Measurements from ENCODE around the gene CAMK1D.
"Not testable (repeated sequence)": the region's sequence is repeated elsewhere in the genome, so short reads cannot be mapped to it uniquely, and the experiment has no call there.

Gene CAMK1D

DNA sequence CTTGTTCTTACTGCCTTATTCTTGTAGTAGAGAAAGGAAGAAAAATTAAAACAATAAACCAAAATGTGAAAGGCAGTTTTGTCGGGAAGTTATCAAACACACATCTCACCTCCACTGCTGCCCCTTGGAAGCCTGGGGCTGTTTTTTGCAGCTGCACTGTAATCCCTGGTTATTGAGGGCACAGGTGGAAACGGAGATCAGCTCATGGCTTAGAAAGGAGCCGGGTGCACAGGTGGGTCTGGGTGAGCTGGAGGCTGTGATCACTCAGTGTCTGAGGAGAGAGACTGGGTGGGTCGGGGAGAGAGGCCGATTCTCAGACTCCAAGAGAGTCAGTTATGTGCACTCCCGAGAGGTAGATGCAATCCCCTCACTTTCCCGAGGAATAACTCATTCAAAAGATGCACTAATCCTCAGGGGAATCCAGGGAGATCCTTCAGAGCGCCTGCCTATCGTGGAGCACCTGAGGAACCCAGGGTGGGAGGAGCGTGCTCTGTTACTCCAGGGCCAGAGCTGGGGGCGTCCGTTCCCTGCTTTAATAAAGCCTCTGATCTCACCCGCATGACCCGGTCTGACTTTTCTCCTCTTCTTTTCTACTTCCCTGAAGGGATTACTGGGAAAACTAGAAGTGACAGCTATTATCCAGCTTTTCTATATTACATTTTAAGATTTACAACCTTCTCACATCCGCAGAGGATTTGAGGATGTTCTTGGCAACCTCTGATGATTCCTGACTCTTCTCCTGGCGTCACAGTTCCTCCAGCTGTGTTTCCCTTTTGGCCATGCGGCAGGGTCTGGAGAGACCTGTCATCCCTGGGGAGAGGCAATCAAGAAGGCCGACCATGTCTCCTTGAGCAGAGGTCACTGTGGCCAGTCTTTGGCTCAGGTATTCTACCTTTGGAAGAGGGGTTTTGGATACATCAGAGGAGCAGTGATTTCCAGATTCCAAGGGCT lies 82.1 kb downstream of the CAMK1D start:
- no peak for DNase-seq

DNA sequence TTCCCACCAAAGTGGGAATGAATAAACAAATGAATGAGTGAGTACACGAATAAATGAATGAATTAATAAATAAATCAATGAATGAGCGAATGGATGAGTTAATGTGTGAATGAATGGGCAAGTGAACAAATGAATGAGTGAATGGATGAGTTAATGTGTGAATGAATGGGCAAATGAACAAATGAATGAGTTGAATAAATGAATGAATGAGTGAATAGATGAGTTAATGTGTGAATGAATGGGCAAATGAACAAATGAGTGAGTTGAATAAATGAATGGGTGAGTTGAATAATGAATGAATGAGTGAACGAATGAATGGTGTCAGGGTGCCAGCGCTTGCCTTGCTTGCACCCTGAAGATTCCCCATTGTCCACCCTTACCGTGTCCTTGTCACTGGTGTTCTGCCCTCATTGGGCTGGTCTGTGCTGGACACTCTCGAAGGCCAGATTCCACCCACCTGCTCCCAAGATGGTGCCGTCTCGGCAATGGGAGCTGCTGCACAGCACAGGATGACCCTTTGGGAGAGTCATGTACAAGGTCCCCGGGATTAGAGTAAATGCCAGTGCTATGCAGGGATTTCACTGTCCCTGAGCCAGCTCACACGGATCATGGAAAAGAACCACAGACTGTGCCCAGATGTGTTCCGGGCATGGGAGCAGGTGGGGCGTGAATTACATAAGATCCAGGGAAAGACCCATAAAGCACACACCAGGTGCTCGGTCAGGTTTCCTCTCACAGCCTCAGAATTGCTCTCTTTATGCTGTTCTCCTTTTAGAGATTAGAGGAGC lies 83.2 kb downstream of the CAMK1D start:
- DNase-seq = no peak

DNA sequence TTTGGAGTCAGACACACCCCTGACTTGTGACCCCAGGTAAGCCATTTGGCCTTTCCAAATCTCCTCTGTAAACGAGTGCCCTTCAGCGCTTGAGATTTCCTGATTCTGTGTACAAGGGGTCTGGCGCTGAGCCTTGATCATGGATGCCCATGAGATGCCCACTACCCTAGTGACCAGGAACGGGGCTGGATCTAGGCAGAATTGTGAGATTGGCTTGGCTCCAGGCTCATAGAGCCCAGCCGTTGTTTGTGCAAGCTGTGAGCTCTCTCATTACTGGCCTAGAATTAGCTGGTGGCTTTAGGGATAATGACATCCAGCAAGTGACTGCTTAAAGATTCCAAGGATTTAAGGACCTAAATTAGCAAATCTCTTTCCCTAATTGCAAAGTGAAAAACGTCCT lies 84.9 kb downstream of the CAMK1D start:
- no peak for DNase-seq

DNA sequence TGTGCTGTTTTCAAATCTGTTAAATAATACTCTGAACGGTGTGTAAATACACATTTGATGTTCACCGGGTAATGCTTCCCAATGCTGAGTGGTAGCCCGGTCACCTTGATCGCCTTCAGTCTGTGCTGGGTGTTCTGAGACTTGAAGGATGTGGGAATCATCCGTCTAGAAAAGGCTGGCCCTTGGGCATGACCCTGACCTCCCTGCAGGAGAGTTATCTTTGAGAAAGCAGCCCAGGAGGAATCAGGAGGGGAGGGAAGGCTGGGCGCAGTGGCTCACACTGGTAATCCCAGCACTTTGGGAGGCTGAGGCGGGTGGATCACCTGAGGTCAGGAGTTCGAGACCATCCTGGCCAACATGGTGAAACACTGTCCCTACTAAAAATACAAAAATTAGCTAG lies 85.3 kb downstream of the CAMK1D start:
- not testable (repeated sequence) for DNase-seq

DNA sequence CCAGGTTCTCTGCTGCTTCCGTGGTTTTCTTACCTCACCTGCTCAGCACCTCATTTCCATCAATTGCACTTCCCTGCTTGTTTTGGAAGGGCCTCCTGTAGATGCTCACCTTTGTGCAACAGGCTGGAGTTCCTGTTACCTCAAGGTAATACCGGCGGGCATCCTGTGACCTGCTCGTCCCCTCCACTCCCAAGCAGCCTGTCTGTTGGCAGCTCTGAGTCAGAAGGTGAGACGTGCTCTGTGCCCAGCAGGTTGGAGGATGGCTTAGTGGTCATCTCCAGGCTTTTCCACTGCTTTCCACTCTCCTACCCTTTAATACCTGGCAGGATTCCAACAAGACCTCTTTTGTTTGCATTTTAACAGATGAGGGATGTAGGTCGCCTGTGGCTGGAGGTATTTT lies 86.0 kb downstream of the CAMK1D start:
- no peak for DNase-seq

DNA sequence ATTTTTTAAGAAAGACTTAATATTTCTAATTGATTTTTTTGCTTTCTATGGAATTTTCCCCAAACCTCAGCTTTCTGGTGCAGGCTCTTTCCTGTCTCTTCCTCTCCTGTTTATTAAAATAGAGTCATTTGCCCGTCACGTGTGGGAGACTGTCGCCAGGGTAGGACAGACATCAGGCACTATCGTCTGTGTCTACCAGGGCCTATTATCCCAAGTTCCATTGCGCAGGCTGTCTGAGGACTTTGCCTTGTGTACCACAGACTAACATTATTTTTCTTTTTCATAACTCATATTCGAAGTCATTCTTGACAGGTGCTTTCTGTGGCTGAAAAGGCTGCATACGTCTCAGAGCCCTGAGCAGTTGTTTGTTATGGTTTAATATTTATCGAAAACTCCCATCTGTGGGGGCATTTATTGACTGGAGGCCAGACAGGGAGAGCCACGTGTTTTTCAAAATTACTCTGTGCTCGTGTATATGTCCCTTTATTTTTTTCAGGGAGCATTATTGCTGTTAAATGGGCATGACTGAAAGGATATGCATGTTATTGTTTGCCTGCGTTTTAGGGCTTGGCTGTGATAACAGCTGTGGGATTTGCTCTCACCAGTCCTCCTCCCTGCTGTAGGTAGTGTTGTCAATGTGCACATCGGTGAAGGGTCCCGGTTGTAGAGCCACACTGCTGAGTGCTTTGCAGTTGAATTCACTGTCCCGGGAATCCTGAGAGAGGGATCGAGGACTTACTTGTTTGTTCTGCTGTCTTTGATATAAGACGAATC lies 89.8 kb downstream of the CAMK1D start:
- no peak for DNase-seq

DNA sequence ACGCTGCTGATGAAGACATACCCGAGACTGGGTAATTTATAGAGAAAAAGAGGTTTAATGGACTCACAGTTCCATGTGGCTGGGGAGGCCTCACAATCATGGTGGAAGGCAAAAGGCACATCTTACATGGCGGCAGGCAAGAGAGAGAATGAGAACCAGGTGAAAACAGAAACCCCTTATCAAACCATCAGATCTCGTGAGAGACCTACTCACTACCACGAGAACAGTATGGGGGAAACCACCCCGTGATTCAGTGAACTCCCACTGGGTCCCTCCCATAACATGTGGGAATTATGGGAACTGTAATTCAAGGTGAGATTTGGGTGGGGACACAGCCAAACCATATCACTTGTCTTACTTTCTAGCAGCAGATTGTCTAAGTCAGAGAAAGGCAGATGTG lies 90.4 kb downstream of the CAMK1D start:
- DNase-seq = not testable (repeated sequence)

DNA sequence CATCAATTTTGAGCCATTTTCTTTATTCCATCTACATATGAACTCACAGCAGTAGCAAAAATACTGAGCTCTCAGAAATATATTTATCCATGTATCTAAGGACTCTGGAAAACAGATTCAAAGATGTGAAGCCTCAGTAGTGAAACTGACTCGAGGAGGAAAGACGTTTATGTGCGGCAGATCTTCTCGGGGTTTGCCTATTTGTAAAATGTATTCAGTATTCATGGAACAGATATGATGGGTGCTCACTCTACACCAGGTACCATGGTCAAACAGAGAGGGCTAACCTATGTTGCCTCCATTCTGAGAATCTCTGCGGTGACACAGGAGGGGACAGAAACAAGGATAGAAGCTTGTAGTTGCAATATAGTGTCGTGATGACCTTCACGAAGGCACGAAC lies 93.7 kb downstream of the CAMK1D start:
- no peak for DNase-seq

DNA sequence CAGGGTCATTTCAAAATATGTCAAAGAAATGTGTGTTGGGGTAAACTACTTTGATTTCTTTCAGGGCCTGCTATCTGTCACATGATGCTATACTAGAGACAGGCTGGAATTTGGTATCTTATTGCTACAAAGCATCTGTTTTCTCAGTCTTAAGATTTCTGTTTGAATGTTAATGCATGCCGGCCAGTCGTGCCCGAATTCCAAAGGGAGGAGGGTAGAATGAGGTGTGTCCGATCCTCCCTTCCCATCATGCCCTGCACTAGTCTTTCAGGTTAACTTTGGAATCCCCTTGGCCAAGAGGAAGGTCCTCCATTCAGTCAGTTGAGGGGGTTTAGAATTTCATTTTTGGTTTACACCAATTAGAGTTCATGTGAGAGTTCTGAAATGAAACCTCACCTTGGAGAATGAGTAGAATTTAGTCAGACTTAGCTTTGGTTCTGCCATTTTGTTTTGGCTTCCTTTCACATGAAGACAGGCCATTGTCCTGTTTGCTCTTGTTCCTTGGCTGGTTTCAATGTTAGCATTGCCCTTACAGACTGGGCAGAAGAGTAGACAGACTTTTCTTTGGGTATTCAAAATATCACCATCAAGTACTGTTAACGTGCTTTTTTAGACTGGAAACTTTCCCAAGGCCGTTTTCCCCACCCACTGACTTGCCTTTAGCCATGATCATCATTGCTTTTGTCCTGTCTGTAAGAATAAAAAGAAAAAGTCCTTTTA lies 95.8 kb downstream of the CAMK1D start:
- no peak for DNase-seq

DNA sequence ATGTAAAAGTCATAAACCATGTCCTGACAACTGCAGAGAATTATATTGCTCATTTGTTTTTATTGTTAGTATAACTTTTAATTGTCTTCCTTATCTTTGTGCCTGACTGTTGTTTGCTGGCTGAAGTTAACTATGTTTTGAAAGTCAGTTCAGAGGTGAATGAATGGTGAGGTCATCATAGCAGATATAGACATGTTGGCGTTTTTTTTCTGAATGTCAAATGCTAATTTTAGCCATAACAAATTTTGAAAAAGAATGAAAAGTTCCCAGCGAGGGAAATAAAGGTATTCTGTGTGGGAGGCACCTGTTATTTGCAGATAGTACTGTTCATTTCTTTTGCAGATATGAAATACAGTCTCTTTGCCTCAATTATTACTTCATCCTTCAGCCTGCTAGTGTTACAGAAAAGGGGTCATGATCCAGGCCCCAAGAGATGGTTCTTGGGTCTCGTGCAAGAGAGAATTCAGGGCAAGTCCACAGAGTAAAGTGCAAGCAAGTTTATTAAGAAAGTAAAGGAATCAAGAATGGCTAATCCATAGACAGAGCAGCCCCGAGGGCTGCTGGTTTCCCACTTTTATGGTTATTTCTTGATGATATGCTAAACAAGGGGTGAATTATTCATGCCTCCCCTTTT lies 96.5 kb downstream of the CAMK1D start:
- no peak for DNase-seq

DNA sequence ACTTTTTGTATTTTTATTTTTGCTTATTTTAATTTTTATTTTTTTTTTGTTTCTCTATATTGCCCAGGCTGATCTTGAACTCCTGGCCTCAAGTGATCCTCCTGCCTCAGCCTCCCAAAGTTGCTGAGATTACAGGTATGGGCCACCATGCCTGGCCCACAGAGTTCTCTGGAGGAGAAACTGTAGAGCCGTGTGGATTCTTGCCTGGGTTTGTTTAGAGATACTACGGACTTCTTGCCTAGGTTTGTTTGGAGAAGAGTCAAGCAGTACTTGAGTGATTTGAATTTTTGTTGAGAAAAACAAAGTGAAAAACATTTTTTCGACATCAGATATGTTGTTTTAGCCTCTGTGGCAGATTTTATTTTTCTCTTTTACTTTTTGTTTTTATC lies 99.0 kb downstream of the CAMK1D start:
- DNase-seq = no peak

DNA sequence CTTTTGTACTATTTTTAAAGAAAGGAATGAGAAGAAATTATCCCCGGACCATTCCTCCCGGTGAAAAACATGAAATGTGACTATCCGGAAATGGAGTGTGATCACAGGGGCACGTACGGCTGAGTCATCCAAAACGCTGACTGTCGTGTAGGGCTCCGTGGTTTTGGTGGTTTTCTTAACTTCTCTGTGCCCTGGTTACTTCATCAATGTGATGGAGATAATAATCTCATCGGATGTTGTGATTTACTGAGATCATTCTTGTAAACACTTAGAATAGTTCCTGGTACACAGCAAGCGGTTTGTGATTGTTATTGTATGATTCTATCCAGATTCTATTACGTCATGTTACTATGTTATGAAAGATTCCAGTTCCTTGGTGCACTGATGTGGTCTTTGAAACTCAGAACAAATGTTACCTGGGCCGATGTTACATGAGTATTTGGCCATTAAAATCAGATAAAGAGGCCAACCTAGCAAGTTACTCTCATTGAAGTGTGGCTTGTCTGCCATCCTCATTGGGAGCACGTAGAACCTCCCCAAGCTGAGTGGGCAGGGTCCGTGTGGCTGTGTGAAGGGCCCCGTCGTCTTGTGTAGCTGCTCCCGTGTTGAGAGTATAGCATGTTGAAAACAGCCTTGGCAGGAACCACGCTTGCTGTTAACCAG lies 99.5 kb downstream of the CAMK1D start:
- peak; percentile 82 to 86 for DNase-seq

DNA sequence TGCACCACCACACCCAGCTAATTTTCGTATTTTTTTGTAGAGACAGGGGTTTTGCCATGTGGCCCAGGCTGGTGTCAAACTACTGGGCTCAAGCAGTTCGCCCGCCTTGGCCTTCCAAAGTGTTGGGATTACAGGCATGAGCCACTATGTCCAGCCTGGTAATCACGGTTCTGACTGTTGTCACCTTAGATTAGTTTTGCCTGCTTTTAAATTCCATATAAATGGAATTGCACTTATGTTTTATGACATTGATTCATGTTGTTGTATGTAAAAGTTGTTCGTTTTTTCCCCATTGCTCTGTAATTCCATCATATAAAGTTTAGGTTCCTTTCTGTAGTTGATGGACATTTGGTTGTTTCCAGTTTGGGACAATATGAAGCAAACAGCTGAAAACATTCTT lies 106.0 kb downstream of the CAMK1D start:
- DNase-seq = no peak

DNA sequence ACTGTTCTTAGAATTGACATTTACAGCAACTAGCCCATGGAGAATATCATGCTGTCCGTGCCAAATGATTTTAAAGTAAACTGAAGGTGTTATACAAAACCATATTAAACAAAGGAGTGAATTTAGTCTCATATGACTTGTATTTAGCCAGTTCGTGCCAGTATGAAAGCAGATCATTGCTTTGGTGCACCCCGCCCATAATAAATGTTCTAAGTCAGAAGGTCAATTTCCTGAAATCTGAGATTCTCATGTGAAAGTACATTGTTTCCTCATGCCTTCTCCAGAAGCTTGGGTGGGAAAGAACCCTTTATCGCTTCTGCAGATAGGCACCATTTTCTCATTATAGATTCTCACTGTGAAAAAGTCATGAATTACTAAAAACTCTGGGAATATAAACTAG lies 106.4 kb downstream of the CAMK1D start:
- no peak for DNase-seq

DNA sequence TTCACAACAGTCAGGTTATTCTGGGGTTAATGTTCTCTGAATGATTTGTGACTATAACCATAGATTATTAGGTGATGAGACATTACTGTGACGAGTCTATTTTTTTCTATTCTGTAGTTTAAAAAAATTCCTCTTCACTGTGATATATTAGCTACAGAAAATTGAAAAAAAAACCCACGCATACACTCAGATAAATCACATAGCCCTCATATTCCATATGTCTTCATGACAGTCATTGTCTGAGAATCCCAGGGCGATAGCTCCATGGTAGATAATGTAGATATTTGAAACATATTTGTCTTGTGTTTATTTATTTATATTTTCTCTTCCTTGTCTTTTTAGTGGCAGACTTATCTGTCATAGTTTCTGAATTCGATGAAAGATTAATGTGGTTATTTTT lies 110.0 kb downstream of the CAMK1D start:
- DNase-seq = no peak

DNA sequence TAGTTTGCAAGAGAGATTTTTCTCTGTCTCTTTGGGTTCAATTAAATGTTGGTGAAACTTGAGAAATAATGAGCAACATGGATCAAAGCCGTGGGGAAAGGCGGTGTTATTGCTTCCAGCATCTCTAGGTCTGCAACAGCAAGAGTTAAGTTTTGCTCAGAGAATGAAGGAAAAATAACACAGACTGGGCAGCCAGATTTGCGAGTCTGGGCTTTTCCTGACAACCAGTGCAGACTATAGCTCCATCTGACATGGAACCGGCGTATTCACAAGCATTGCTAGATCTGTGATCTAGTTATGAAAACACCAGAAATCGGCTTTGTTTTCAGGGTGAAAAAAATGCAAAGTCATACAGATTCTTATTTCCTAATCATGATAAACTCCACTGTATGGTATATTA lies 110.4 kb downstream of the CAMK1D start:
- no peak for DNase-seq

DNA sequence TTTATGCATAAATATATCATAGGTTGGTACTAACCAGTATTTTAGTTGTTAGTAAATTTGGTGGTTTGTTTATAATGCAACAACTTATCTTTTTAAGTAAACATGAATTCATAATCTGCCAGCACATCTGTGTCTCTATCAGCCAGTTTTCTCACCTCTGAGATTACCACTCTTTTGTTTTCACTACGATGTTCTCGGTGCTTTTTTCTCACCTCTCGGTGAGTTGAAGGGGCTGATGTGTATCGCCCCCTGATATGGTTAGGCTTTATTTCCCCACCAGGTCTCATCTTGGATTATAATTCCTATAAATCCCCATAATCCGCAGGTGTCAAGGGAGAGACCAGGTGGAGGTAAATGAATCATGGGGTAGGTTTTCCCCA lies 114.1 kb downstream of the CAMK1D start:
- DNase-seq = no peak

DNA sequence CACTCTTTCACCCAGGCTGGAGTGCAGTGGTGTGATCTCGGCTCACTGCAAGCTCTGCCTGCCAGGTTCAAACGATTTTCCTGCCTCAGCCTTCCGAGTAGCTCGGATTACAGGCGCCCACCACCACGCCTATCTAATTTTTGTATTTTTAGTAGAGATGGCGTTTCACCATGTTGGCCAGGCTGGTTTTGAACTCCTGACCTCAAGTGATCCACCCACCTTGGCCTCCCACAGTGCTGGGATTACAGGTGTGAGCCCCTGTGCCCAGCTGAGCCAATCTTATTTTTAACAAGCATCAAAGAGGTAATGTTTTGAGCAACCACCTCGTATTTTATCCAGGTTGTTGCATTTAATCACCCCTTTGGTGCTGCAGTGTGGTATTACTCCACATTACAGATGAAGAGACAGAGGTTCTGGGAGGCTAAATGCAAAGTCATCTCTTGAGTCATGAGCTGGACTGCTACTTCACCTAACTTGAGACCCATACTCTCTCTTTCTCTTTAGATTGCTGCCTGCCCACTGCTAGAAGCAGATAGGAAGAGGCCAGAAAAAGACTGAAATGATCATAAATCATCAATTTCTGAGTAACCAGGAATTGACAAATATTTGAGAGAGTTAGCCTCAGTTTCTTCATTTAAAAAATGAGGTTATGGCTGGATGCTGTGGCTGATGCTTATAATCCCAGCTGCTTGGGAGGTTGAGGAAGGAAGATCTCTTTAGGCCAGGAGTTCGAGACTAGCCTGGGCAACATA lies 116.2 kb downstream of the CAMK1D start:
- no peak for DNase-seq

DNA sequence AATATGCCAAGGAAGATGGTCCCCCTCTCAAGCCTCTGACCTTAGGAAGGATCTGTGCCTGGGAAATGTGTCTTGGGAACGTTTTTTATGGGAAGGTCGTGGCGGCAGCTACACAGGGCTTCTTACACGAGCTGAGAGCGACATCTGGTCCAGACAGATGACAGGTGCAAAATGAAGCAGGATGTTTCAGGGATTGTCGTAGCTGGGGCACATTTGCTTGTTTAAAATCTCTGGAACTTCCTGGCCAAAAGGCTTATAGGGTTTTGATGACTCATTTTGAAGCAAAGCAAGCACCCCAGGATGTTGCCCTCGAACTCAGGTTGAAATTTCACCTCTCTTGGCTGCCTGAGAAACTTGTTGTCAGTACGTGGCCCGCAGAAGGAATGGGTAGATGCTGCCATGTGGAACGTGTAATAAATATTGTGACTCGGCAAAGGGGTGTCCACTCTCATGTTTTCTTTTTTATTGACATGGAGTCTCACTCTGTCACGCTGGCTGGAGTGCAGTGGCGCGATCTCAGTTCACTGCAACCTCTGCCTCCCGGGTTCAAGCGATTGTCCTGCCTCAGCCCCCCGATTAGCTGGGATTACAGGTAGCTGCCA lies 117.5 kb downstream of the CAMK1D start:
- DNase-seq = no peak

DNA sequence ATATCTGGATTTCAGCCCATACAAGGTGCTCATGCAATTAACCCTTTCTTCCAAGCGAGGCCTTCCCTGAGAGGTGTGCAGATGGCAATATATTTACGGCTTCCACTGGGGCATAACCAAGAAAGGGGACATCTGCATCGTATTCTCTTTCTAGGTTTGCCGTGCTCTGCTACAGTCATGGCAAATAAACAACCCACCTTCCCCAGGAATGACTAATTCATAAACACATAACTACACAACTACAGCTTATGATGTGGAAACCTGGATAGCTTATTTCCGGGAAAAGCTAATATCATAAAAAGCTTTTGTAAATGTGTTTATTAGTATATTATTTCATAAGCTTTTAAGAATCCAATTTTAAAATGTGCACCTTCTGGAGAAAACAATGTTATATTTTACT lies 120.0 kb downstream of the CAMK1D start:
- no peak for DNase-seq
